ENCODE results near the gene ABCA2. TPM values are rescaled to one million over a fixed set of nuclear protein-coding genes. Genes with fewer than 3 reads are reported as not detected.

Gene ABCA2
- total RNA-seq, 1 donor from 2014 or later: 16.2 TPM

- H3K27ac Mint-ChIP-seq (ENCODE audit: unreplicated experiment): no peak overlapping the region
- no peak overlapping the region for H3K4me2 ChIP-seq (ENCODE audit: low read length)
- H3K36me3 ChIP-seq (ENCODE audit: insufficient read depth, low read length): no peaks in the 10 kb centered on the region
- FAIRE-seq (no peak), DNase-seq (ENCODE audit: low read depth) (no peak)
- H4K20me1 ChIP-seq (ENCODE audit: insufficient read depth, low read length): no peaks in the 10 kb centered on the region
- no peaks in the 10 kb centered on the region for H3K4me1 Mint-ChIP-seq (ENCODE audit: low read depth, unreplicated experiment)
- H3K27me3 Mint-ChIP-seq (ENCODE audit: low read depth, unreplicated experiment): peaks cover 23% of the 10 kb centered on the region
- no peaks in the 10 kb centered on the region for H3K9me3 Mint-ChIP-seq (ENCODE audit: unreplicated experiment)
- H3K4me1 ChIP-seq (ENCODE audit: insufficient read depth, low read length): peaks cover 5% of the 10 kb centered on the region
- H3K79me2 ChIP-seq (ENCODE audit: insufficient read depth, low read length): no peaks in the 10 kb centered on the region
- peaks cover 11% of the 10 kb centered on the region for H3K27me3 ChIP-seq (ENCODE audit: insufficient read depth, low read length)
- no peak overlapping the region for H3K27ac ChIP-seq (ENCODE audit: low read depth, low read length)
- TF ChIP-seq, protein P1, sequence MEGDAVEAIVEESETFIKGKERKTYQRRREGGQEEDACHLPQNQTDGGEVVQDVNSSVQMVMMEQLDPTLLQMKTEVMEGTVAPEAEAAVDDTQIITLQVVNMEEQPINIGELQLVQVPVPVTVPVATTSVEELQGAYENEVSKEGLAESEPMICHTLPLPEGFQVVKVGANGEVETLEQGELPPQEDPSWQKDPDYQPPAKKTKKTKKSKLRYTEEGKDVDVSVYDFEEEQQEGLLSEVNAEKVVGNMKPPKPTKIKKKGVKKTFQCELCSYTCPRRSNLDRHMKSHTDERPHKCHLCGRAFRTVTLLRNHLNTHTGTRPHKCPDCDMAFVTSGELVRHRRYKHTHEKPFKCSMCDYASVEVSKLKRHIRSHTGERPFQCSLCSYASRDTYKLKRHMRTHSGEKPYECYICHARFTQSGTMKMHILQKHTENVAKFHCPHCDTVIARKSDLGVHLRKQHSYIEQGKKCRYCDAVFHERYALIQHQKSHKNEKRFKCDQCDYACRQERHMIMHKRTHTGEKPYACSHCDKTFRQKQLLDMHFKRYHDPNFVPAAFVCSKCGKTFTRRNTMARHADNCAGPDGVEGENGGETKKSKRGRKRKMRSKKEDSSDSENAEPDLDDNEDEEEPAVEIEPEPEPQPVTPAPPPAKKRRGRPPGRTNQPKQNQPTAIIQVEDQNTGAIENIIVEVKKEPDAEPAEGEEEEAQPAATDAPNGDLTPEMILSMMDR (IDR thresholded peaks at IDR 0.05; ENCODE audit: insufficient read depth, low read depth, low read length): no peak
- TF ChIP-seq EZH2 (IDR thresholded peaks at IDR 0.05; ENCODE audit: insufficient read depth, low read length): no peak
- H2AFZ ChIP-seq (ENCODE audit: low read depth, low read length): no peak overlapping the region
- peaks cover 3% of the 10 kb centered on the region for H3K36me3 Mint-ChIP-seq (ENCODE audit: low read depth, unreplicated experiment)
- no peak overlapping the region for H3K9ac ChIP-seq (ENCODE audit: low read length)
- no peak overlapping the region for H3K4me3 ChIP-seq (ENCODE audit: insufficient read depth, low read depth, low read length)
- H3K4me3 Mint-ChIP-seq (ENCODE audit: unreplicated experiment): no peak overlapping the region
- no peaks in the 10 kb centered on the region for H3K9me3 ChIP-seq (ENCODE audit: insufficient read depth, low read depth, low read length)
Measured at GRCh38 chr9:136979769-136980587, 48.1 kb downstream of the ABCA2 start.

DNA sequence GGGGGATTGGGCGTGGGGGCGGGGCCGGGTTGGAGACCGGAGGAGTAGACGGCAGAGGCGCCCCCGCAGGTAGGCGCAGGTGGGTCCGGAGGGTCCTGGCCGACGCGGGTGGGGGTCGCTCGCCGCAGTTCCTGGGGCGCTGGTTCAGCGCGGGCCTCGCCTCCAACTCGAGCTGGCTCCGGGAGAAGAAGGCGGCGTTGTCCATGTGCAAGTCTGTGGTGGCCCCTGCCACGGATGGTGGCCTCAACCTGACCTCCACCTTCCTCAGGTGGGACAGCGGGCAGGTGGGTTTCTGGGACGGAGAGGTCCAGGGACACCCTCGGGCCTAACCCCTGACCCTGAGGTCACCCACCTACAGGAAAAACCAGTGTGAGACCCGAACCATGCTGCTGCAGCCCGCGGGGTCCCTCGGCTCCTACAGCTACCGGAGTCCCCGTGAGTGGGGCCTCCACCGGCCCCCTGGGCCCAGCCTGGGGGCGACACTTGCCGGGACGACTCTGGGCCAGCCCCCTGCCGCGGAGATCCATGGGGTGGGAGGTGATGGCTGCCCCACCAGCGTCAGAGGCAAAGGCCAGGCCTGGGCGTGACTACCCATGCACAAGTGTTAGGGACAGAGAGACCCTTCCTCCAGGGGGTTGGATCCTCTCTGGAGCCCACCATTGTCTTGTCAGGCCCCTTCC, 49.0 kb downstream of the ABCA2 start:
- no peak overlapping the region for H3K27ac ChIP-seq (ENCODE audit: low read depth, low read length)
- H4K20me1 ChIP-seq (ENCODE audit: insufficient read depth, low read length): no peaks in the 10 kb centered on the region
- no peaks in the 10 kb centered on the region for H3K36me3 ChIP-seq (ENCODE audit: insufficient read depth, low read length)
- no peak overlapping the region for H3K4me3 ChIP-seq (ENCODE audit: insufficient read depth, low read depth, low read length)
- H3K4me1 Mint-ChIP-seq (ENCODE audit: low read depth, unreplicated experiment): no peaks in the 10 kb centered on the region
- H3K9me3 ChIP-seq (ENCODE audit: insufficient read depth, low read depth, low read length): no peaks in the 10 kb centered on the region
- no peaks in the 10 kb centered on the region for H3K79me2 ChIP-seq (ENCODE audit: insufficient read depth, low read length)
- TF ChIP-seq EZH2 (IDR thresholded peaks at IDR 0.05; ENCODE audit: insufficient read depth, low read length): no peak
- TF ChIP-seq, protein P1 (IDR thresholded peaks at IDR 0.05; ENCODE audit: insufficient read depth, low read depth, low read length): no peak
- peaks cover 4% of the 10 kb centered on the region for H3K27me3 ChIP-seq (ENCODE audit: insufficient read depth, low read length)
- peaks cover 5% of the 10 kb centered on the region for H3K4me1 ChIP-seq (ENCODE audit: insufficient read depth, low read length)
- peaks cover 3% of the 10 kb centered on the region for H3K36me3 Mint-ChIP-seq (ENCODE audit: low read depth, unreplicated experiment)
- no peak overlapping the region for H3K9ac ChIP-seq (ENCODE audit: low read length)
- no peak overlapping the region for H2AFZ ChIP-seq (ENCODE audit: low read depth, low read length)
- H3K4me3 Mint-ChIP-seq (ENCODE audit: unreplicated experiment): no peak overlapping the region
- no peaks in the 10 kb centered on the region for H3K9me3 Mint-ChIP-seq (ENCODE audit: unreplicated experiment)
- FAIRE-seq (no peak), DNase-seq (ENCODE audit: low read depth) (no peak)
- no peak overlapping the region for H3K27ac Mint-ChIP-seq (ENCODE audit: unreplicated experiment)
- peaks cover 21% of the 10 kb centered on the region for H3K27me3 Mint-ChIP-seq (ENCODE audit: low read depth, unreplicated experiment)
- no peak overlapping the region for H3K4me2 ChIP-seq (ENCODE audit: low read length)
